C4-2B (cell line): Measurements from ENCODE around the gene STAP2.

Source experiments
- CTCF ChIP-seq: fragments of 450-650 bp; conservative IDR thresholded peaks from 2 replicates; pipeline ENCODE4 v1.5.1; 2017; ENCODE audit warnings: mild to moderate bottlenecking
- ZFX ChIP-seq: fragments of 450-650 bp; IDR thresholded peaks from 2 replicates; pipeline ENCODE4 v1.6.1; 2017

DNA sequence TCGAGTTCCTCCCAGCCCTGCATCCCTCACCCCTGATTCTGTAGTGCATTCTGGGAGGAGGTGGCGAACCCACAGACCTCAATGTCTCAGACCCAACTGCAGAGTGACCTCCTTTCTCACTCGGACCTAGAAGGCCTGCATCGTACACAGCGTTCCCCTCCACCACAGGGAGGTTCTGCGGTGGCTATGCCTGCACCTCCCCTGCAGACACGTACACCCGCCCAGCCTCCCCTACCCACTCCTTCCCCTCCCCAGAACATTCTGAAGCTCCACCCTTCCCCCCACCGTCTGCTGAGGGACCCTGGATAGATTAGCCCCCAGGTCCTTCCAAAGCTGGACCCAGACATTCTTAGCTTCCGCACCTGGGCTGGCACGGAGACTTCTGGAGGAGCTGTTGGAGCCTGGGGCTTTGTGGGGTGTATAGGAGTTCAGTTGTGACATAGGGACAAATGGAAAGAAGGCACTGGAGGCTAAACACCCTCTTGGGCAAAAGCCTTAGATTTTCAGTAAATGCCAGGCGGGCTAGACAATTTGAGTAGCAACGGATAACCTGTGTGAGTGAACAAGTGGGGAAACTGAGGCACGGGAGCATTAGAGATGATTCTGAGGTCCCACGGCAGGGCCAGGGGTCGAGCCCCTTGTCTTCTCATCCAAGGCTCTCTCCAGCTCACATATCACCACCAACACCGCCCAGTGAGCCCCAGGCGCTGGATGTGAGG lies 34.6 kb downstream of the STAP2 start:
- no peak for TF ChIP-seq CTCF
- no peak for TF ChIP-seq ZFX
